Neural cell (in vitro differentiated cells): ENCODE results near the gene NOL7. TPM values are rescaled to one million over a fixed set of nuclear protein-coding genes. Genes with fewer than 3 reads are reported as not detected.

Experiments used
- H2AFZ ChIP-seq: fragments of 200-600, 300-800 bp; sonication (generic), shearing (Covaris generic); 2 replicates; pipeline ENCODE4 v1.6.0; 2014; ENCODE audit warnings: low read depth, mild to moderate bottlenecking, antibody characterized with exemption, low read length, moderate library complexity
- H3F3A ChIP-seq: fragments of 200-600 bp; shearing (Covaris generic); 2 replicates; pipeline ENCODE4 v1.6.1; 2016; ENCODE audit warnings: mild to moderate bottlenecking, moderate library complexity, mixed read lengths, antibody characterized with exemption, low read length; ENCODE audit not compliant: insufficient read depth, poor library complexity, severe bottlenecking
- H3K27ac ChIP-seq: fragments of 200-600, 300-800 bp; sonication (generic), shearing (Covaris generic); 2 replicates; pipeline ENCODE4 v1.5.1; 2014; ENCODE audit warnings: mild to moderate bottlenecking, low read length, moderate library complexity
- H3K27me3 ChIP-seq: fragments of 300-800, 200-600 bp; sonication (generic), shearing (Covaris generic); 2 replicates; pipeline ENCODE4 v1.6.0; 2014; ENCODE audit warnings: mild to moderate bottlenecking, low read depth, low read length, moderate library complexity; ENCODE audit not compliant: insufficient read depth
- H3K36me3 ChIP-seq: fragments of 300-800, 200-600 bp; sonication (generic), shearing (Covaris generic); 2 replicates; pipeline ENCODE4 v1.5.1; 2014; ENCODE audit warnings: mild to moderate bottlenecking, antibody characterized with exemption, low read length, moderate library complexity; ENCODE audit not compliant: insufficient read depth
- H3K4me2 ChIP-seq: fragments of 300-800, 200-600 bp; sonication (generic), shearing (Covaris generic); 2 replicates; pipeline ENCODE4 v1.6.0; 2014; ENCODE audit warnings: mild to moderate bottlenecking, low read length
- H3K4me3 ChIP-seq: fragments of 300-800, 200-600 bp; sonication (generic), shearing (Covaris generic); 2 replicates; pipeline ENCODE4 v1.5.1; 2014; ENCODE audit warnings: mild to moderate bottlenecking, low read length, moderate library complexity
- H3K79me2 ChIP-seq: fragments of 200-600 bp; shearing (Covaris generic); replicated peaks from 2 replicates; pipeline ENCODE4 v1.6.0; 2014; ENCODE audit warnings: mild to moderate bottlenecking, low read length, moderate library complexity; ENCODE audit not compliant: insufficient read depth
- H3K9ac ChIP-seq: fragments of 300-800, 200-600 bp; sonication (generic), shearing (Covaris generic); 2 replicates; pipeline ENCODE4 v1.6.1; 2016; ENCODE audit warnings: mild to moderate bottlenecking, low read length, mixed read lengths
- H3K9me2 ChIP-seq: fragments of 200-600 bp; shearing (Covaris generic); 2 replicates; pipeline ENCODE4 v1.6.1; 2016; ENCODE audit warnings: mild to moderate bottlenecking, low read length, mixed read lengths; ENCODE audit not compliant: insufficient read depth
- H3K9me3 ChIP-seq: fragments of 200-600, 300-800 bp; sonication (generic), shearing (Covaris generic); 2 replicates; pipeline ENCODE4 v1.6.1; 2016; ENCODE audit warnings: mild to moderate bottlenecking, mixed run types, low read length, moderate library complexity, mixed read lengths
- H4K20me1 ChIP-seq: fragments of 200-600 bp; shearing (Covaris generic); 2 replicates; pipeline ENCODE4 v1.6.1; 2016; ENCODE audit warnings: mild to moderate bottlenecking, mixed run types; ENCODE audit not compliant: insufficient read depth
- CTCF ChIP-seq: fragments of 450-650 bp; IDR thresholded peaks from 2 replicates; pipeline ENCODE4 v1.5.1; 2014; ENCODE audit warnings: antibody characterized with exemption, mild to moderate bottlenecking, moderate library complexity; ENCODE audit not compliant: poor library complexity, severe bottlenecking
- EP300 ChIP-seq: fragments of 450-650 bp; conservative IDR thresholded peaks from 2 replicates; pipeline ENCODE4 v1.6.1; 2014; ENCODE audit warnings: antibody characterized with exemption, mild to moderate bottlenecking, moderate library complexity; ENCODE audit not compliant: poor library complexity, severe bottlenecking
- EZH2 ChIP-seq: fragments of 200-600, 300-800 bp; shearing (Covaris generic), sonication (generic); IDR thresholded peaks from 2 replicates; pipeline ENCODE4 v1.6.1; 2014; ENCODE audit warnings: antibody characterized with exemption, low read length, borderline replicate concordance, mild to moderate bottlenecking; ENCODE audit not compliant: insufficient read depth, poor library complexity, severe bottlenecking
- MXI1 ChIP-seq: fragments of 450-650 bp; conservative IDR thresholded peaks from 2 replicates; pipeline ENCODE4 v1.6.1; 2014; ENCODE audit warnings: antibody characterized with exemption, mild to moderate bottlenecking; ENCODE audit not compliant: poor library complexity, severe bottlenecking
- POLR2AphosphoS5 ChIP-seq: IDR thresholded peaks from 2 replicates; pipeline ENCODE4 v1.6.1; 2012
- RAD21 ChIP-seq: fragments of 450-650 bp; conservative IDR thresholded peaks from 2 replicates; pipeline ENCODE4 v1.6.1; 2014; ENCODE audit warnings: antibody characterized with exemption, mild to moderate bottlenecking, moderate library complexity
- SMC3 ChIP-seq: fragments of 450-650 bp; conservative IDR thresholded peaks from 2 replicates; pipeline ENCODE4 v1.6.1; 2014; ENCODE audit warnings: antibody characterized with exemption, mild to moderate bottlenecking, moderate library complexity; ENCODE audit not compliant: poor library complexity
- TAF1 ChIP-seq: IDR thresholded peaks from 2 replicates; pipeline ENCODE4 v1.6.1; 2012; ENCODE audit warnings: low read depth
- polyA plus RNA-seq: library from polyadenylated mRNA; depleted of rRNA; stranded (reverse); fragments of >200 nt; gene quantifications from 2 replicates; pipeline ENCODE4 v1.2.3, GENCODE V29; 2014
- TF ChIP-seq, protein P1 (sequence below): IDR thresholded peaks from 2 replicates; pipeline ENCODE4 v1.6.1; 2012; ENCODE audit warnings: borderline replicate concordance

NOL7 gene
- polyA plus RNA-seq, 1 donor from 2014 or later: 117 TPM

DNA sequence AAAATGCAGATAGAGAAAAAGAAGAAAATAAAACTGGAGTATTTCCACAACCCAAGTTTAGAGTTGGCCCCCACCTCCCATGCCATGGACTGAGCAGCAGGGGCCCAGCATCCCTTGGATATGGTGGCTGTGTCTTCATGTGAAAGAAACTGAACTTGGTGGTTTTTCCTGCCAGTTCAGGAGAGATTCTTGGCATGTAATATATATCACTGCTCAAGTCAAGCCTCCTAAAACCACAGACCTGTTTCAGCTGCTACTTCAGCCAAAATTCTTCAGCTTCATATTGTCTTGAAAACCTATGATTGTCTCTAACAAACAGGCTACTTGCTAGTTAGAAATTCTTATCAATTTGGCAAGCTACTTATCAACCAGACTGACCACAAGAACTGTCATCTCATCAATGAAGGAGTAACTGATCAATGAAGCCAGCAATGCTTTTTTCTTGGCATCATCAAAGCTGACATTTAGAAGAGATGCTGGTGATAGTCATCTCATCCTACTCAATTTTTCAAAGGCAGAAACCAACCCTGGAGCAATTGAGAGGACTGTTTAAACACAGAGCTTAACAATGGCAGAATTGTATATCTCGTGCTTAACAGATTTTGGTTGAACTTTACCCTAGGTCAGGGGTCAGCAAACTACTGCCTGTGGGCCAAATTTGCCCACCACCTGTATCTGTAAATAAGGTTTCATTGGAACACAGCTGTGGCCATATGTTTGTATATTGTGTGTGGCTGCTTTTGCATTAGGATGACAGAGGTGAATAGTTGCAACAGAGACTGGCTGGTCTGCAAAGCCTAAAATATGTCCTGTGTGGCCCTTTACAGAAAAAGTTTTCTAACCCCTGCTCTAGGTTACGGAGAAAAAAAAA, 10.4 kb upstream of the NOL7 start:
- H3K27ac ChIP-seq: no peak overlapping the region
- TF ChIP-seq CTCF (no peak), RAD21 (no peak), SMC3 (no peak), MXI1 (no peak), EP300 (no peak), EZH2 (no peak), TAF1 (no peak)
- TF ChIP-seq, protein P1, sequence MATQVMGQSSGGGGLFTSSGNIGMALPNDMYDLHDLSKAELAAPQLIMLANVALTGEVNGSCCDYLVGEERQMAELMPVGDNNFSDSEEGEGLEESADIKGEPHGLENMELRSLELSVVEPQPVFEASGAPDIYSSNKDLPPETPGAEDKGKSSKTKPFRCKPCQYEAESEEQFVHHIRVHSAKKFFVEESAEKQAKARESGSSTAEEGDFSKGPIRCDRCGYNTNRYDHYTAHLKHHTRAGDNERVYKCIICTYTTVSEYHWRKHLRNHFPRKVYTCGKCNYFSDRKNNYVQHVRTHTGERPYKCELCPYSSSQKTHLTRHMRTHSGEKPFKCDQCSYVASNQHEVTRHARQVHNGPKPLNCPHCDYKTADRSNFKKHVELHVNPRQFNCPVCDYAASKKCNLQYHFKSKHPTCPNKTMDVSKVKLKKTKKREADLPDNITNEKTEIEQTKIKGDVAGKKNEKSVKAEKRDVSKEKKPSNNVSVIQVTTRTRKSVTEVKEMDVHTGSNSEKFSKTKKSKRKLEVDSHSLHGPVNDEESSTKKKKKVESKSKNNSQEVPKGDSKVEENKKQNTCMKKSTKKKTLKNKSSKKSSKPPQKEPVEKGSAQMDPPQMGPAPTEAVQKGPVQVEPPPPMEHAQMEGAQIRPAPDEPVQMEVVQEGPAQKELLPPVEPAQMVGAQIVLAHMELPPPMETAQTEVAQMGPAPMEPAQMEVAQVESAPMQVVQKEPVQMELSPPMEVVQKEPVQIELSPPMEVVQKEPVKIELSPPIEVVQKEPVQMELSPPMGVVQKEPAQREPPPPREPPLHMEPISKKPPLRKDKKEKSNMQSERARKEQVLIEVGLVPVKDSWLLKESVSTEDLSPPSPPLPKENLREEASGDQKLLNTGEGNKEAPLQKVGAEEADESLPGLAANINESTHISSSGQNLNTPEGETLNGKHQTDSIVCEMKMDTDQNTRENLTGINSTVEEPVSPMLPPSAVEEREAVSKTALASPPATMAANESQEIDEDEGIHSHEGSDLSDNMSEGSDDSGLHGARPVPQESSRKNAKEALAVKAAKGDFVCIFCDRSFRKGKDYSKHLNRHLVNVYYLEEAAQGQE: no peak

DNA sequence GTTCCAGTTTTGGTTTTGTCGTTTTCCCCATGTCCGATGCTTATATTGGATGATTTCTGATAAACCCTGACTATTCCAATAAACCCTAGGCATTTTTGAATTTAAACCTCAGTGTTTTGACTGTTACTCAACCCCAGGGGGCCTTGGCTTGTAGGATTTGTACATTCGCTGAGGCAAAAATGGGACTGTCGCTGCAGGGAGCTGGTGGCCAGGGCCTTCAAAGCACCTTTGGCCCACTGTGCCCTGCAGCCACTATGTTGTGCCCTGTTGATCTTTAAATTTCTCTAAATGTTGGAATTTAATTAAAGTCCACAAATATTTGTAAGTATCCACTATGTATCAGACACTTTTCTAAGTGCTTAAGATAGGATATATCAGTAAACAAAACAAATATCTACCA, 9.5 kb upstream of the NOL7 start:
- H3K27me3 ChIP-seq: no peaks in the 10 kb centered on the region
- H3K9me3 ChIP-seq: no peaks in the 10 kb centered on the region
- no peak for TF ChIP-seq CTCF
- TF ChIP-seq RAD21: no peak
- no peak for TF ChIP-seq MXI1
- no peak for TF ChIP-seq POLR2AphosphoS5
- no peak for TF ChIP-seq TAF1
- no peak for TF ChIP-seq SMC3
- no peak for TF ChIP-seq EZH2
- TF ChIP-seq EP300: no peak
- TF ChIP-seq, protein P1: no peak
- H2AFZ ChIP-seq: no peak overlapping the region
- H3K4me2 ChIP-seq: no peak overlapping the region
- no peaks in the 10 kb centered on the region for H3K36me3 ChIP-seq
- no peak overlapping the region for H3K9ac ChIP-seq
- no peak overlapping the region for H3K4me3 ChIP-seq
- no peaks in the 10 kb centered on the region for H3F3A ChIP-seq
- H3K27ac ChIP-seq: no peak overlapping the region
- H4K20me1 ChIP-seq: no peaks in the 10 kb centered on the region
- H3K79me2 ChIP-seq: no peaks in the 10 kb centered on the region
- H3K9me2 ChIP-seq: no peaks in the 10 kb centered on the region

More for the DNA sequence above, 10.4 kb upstream of the NOL7 start:
- no peaks in the 10 kb centered on the region for H3K36me3 ChIP-seq
- H4K20me1 ChIP-seq: no peaks in the 10 kb centered on the region
- H3K9me2 ChIP-seq: no peaks in the 10 kb centered on the region
- H3K4me3 ChIP-seq: no peak overlapping the region
- no peak overlapping the region for H3K4me2 ChIP-seq
- no peak overlapping the region for H3K9ac ChIP-seq
- no peaks in the 10 kb centered on the region for H3K27me3 ChIP-seq
- no peaks in the 10 kb centered on the region for H3F3A ChIP-seq
- no peaks in the 10 kb centered on the region for H3K9me3 ChIP-seq
- H3K79me2 ChIP-seq: no peaks in the 10 kb centered on the region
- H2AFZ ChIP-seq: no peak overlapping the region
